GM19468 (cell line): Measurements from ENCODE around the gene AHR.

Source experiments
- ATAC-seq: cut with Tn5 transposase; IDR thresholded peaks from one replicate; pipeline ENCODE4 v1.9.1; 2021; ENCODE audit warnings: mild to moderate bottlenecking, moderate library complexity, moderate number of reproducible peaks; ENCODE audit not compliant: unreplicated experiment; ENCODE audit errors: extremely low read depth

AHR gene

GRCh38 chr7:17302575-17303142 lies 4.2 kb downstream of the AHR start:
- ATAC-seq = peak; percentile 45

- no peak for ATAC-seq
These were observed 6.5 kb downstream of the AHR start for GRCh38 chr7:17304926-17305325.

DNA sequence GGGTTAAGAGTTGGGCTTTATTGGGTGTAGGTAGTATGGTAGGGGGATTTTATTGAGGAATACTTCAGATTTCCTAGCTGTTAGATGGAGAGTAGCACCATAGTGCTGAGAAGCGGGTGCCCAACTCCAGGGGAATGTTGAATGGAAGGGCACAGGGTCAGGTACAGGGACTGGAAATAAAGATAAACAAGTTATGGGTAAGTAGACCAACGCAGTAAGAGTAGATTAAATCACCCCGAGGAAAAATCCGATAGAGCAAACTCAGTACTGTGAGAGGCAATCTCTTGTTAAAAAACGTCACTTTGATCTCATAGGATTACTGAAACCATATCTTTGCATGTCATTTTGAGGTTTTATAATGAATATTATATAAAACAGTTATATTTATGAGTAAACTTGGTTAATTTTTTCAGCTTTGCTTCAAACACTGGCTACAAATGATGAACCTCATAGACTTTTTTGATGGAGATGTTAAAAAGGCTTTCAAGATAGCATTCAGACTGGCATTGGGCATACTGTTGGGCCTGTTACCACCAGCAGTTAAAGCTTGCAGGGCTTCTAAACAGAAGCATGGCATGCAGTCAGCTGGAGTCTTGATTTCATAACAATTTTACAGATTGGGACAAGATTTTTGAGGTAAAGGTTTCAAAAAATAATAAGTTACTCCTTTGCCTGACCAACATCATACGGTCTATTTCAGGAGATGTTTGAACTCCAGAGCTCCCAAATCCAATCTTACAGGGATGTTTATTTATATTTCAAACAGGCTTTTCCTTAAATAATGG lies 7.1 kb downstream of the AHR start:
- no peak for ATAC-seq

DNA sequence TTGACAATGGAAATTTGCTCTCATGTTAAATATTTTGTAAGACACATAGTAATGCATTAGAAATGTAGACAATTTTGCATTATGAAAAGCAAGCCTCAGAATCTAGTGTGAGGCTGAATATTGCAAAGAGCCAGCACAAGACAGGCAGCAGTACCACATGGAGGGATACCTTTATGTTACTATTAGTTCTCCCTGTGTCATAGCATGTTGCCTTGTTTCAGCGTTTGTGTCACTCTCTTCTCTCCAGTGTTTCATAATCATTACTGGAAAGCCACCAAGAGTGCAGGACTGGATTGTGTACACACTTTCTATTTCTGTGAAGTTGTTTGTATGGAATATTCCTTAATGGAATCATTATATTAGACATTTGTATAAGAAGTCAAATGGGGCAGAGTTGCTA lies 8.5 kb downstream of the AHR start:
- no peak for ATAC-seq

DNA sequence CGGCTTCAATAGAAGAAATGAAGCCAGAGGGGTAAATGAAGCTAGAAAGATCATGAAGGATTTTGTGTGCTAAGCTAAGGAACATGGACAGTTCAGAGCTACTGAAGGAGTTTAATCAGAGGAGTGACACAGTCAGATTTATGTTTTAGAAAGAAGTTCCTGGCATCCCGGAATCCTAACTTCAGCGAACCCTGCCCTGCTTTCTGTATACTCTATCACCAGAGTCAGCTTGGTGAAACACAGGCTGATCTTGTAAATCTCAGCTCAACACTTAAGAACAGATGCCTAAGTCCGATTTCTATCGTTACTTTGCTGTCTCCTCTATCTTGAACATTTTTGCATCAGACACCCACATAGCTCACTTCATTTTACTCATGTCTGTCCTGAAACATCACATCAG lies 9.1 kb downstream of the AHR start:
- ATAC-seq = no peak

GRCh38 chr7:17307969-17308648 lies 9.7 kb downstream of the AHR start:
- no peak for ATAC-seq

DNA sequence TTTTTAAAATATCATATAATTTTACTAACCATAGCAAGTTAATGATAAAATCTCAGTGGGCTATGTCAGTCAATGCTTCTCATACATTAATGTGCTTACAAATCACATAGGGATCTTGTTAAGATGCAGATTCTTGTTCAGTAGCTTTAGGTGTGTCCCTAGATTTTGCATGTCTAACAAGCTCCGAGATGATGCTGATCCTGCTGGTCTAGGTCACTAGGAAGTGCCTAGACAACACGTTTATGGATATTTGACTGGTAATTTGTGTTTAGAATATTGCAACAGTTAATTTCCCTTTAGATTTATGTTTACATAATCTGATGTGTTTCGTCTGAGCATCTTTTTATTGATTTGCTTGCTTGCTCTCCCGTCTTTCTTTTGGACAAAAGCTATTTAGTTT lies 12.7 kb downstream of the AHR start:
- ATAC-seq = no peak

DNA sequence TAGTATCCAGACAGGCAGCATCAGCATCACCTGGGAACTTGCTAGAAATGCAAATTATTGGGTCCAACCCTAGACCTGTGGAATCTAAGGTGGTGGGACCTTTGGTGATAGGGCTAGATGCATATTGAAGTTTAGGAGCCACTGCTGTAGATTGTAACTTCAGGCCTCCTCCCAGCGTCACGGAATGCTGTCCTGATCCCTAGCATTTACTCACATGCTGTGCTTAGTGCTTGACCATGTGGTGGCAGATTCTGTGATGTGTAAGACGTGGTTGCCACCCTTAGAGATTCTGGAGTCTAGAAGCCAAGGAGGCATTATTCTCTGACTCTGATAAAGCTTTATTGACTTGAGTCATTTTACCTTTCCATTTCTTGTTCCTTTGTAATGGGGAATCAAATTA lies 13.5 kb downstream of the AHR start:
- no peak for ATAC-seq

DNA sequence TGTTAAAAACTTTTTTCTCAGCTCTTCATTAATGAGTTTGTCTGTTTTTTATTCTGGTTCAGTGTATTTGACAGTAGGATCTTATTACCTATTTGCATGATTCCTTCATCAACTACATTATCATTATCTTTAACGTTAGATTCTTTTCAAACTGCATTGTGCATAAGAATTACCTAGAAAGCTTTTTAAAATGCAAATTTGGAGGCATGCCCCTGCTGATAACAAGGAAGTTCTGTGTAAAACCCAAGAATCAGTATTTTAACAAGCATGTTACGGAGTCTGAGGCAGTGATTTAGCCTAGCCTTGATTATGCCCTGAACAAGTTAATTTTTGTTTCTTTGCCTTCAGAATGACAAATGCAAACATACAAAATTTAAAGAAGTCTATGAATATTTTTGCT lies 14.2 kb downstream of the AHR start:
- no peak for ATAC-seq

DNA sequence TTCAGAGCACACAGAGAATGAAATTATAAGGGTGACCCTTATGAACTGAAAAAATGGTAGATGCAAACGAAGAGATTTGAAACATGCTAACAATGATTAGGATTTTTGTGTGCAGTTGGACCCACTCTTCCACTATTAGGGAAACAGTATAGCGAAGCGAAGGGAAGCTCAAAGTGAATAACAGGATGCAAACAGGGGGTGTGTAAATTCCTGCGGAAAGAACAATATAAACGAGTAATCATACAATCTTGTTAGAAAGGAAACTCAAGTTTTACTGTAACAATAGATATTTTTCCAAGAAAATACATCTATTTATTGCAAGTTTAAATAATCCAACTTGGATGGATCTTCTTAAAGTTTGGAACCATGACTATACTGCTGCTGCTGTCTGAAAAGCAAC lies 14.7 kb downstream of the AHR start:
- ATAC-seq = no peak

- peak; percentile 68 for ATAC-seq
These were observed 17.5 kb downstream of the AHR start for GRCh38 chr7:17315974-17316373.

GRCh38 chr7:17318146-17318545 lies 19.7 kb downstream of the AHR start:
- ATAC-seq = no peak

DNA sequence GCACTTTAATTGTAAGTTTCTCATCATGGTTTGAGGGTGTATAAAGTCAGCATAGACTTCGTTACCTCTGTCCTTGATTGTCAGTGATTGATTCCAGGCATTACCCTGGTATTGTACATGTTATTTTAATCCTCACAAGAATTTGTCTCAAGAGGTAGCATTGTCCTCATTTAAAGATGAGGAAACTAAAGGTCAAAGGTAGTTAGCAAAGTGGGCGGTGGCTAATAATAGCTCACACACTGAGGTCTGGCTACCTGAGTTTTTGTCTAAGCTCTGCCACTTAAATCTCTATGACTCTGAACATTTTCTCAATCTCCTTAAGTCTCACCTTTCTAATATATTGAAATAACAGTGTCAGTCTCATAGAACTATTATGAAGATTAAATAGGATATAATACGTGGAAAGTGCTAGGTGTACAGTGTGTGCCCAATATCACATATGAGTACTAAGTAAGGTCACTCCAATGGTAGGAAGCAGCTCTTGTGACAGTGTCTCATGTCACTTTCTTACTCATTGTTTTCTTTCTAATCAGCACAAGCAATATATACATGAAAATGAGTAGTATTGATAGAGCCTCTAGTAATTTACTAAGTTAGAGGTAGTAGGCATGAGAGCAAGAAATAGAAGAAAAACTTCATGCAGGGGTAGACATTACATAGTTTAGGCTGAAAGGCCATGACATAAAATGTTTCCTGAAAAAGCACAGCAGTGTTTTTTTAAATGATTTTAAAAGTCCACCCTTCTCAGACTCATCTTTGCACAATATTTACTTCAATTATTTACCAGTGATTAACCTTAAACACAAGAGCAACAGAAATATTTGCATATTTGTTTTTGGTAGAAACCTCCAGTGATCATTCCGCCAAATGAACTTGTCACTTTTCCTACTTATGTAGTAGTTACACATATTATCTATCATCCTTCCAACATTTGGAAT lies 21.0 kb downstream of the AHR start:
- ATAC-seq = no peak

DNA sequence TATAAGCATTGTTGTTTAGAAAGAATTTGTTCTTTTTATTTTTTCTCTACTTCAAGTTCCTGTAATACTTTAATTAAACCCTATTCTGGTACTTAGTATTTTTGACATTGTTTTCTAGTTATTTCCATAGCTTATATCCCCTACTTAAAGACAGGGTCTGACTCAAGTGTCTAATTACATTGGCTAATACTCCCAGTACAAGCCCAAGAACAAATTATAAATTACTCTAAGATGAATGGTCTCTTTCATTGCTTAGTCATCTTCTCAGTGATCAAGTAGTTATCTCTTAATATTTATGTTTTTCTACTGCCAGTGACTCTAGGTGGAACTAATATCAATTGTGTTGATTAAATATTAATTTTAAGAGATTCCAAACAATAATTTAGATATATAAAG lies 21.6 kb downstream of the AHR start:
- no peak for ATAC-seq

- no peak for ATAC-seq
These were observed 22.2 kb downstream of the AHR start for GRCh38 chr7:17320657-17321056.

DNA sequence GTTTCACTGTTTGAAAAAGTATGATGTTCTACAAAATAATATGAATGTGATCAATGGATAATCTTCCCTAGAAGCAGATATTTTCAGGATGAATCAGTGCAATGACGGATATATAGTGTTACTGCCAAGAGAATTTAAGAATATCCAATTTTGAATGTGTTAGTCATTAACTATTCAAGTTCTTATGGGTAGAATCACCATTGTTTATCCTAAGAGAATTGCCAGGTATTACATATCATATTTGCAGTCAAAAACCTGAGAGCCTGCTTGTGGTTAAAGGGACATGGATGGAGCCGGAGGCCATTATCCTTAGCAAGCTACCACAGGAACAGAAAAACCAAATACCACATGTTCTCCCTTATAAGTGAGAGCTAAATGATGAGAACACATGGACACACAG lies 26.9 kb downstream of the AHR start:
- ATAC-seq = no peak

DNA sequence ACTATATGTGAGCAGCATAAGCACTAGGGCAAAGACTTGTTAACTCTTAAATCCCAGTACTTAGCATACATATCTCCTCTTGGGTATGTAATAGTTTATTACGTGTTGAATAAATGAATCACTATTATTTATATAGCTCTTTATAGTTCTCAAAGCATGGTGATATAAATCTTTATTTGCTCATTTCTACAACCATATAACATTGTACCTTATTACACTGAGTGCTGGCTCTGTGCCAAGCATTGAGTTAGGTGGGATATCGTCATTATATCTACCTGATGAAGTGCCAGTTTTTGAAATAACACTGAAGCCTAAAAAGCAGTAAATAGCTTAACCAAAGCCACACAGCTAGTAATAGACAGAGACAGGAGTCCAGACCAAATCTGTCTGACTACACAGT lies 27.9 kb downstream of the AHR start:
- no peak for ATAC-seq

DNA sequence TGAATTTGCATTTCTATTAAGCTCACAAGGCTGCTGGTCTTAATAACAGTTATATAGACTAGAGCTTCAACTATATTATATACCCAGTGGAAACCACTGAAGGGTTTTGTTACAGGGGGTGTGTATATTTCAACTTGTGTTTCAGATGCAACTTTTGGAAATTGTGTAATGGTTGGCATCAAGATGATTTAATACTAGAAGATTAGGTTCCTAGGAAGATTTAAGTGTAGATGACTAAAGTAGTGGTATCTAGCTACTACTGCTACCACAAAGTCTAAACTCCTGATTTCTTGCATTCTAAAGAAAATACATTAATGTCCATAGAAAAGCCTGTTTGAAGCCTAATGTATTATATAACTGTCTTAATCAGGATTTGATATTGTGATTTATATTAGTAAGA lies 30.2 kb downstream of the AHR start:
- no peak for ATAC-seq

GRCh38 chr7:17329440-17329839 lies 31.0 kb downstream of the AHR start:
- no peak for ATAC-seq

DNA sequence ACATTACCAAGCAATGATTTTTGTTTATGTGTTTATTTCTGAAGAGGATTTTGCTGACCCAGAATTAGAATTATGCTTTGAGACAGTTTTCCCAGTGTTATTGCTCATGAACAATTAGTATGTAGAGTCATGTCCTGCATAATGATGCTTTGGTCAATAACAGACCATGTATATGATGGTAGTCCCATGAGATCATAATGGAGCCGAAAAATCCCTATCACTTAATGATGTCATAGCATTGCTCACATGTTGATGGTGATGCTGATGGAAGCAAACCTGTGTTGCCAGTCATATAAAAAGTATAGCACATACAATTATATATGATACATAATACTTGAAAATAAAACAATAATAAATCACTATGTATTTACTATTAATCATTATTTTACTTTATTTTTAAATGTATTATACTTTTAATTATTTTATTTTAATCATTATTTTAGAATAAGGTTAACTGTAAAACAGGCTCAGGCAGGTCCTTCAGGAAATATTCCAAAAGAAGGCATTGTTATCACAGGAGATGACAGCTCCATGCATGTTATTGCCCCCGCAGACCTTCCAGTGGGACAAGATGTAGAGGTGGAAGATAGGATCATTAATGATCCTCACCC lies 33.5 kb downstream of the AHR start:
- ATAC-seq = no peak
